ENCODE measurements around the gene PXYLP1. TPM values are rescaled to one million over a fixed set of nuclear protein-coding genes. Genes with fewer than 3 reads are reported as not detected.

PXYLP1 gene
- polyA plus RNA-seq, 1 donor from 2014 or later, result 109 TPM

DNA sequence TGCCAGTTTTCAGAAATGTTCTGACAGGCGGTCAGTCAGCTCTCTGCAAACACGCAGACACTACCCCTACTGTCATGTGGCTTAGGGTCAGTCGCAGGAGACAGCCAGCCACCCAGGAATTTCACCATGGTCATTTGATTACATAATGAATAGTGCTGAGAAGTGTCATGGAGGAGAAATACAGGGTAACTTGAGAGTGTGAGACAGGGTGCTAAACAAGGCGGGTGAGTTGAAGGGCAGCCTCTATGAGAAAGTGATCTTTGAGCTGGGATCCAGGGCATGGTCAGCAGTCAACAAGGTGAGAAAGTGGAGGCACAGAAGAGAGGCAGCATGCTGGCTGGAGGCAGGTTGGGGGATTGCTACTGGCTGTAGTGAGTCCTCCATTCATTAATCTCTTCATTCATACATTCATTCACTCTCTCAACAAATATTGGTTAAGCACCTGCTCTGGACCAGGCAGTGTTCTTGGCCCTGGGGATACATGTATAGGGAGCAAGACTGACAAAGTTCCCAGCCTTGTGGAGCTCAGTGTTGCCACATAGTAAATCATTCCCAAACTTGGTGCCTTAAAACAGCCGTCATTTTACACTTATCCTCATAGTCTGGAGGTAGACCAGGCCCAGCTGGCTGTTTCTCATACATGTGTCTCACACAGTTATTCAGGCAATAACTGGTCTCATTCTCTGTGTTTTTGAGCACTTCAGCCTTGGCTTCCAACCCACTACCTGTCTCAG, 14.8 kb downstream of the PXYLP1 start:
- no peak overlapping the region for H3K4me2 ChIP-seq (ENCODE audit: low read length)
- no peaks in the 10 kb centered on the region for H4K20me1 ChIP-seq (ENCODE audit: insufficient read depth)
- H3K9ac ChIP-seq (ENCODE audit: low read length), result no peak overlapping the region
- no peak overlapping the region for H2AFZ ChIP-seq (ENCODE audit: low read depth, low read length)
- no peaks in the 10 kb centered on the region for H3K27me3 ChIP-seq (ENCODE audit: insufficient read depth, low read depth, low read length)
- no peaks in the 10 kb centered on the region for H3K36me3 ChIP-seq (ENCODE audit: insufficient read depth, low read length)
- no peaks in the 10 kb centered on the region for H3K9me3 ChIP-seq (ENCODE audit: low read length)
- H3F3A ChIP-seq (ENCODE audit: insufficient read depth, low read length, poor library complexity, severe bottlenecking), result no peaks in the 10 kb centered on the region
- H3K9me2 ChIP-seq (ENCODE audit: insufficient read depth, low read length), result no peaks in the 10 kb centered on the region
- no peak overlapping the region for H3K27ac ChIP-seq (ENCODE audit: low read length)
- H3K4me3 ChIP-seq (ENCODE audit: low read length), result no peak overlapping the region
- no peak for TF ChIP-seq EZH2 (IDR thresholded peaks at IDR 0.05; ENCODE audit: borderline replicate concordance, insufficient read depth, low read length, poor library complexity, severe bottlenecking)
- TF ChIP-seq, protein P1, sequence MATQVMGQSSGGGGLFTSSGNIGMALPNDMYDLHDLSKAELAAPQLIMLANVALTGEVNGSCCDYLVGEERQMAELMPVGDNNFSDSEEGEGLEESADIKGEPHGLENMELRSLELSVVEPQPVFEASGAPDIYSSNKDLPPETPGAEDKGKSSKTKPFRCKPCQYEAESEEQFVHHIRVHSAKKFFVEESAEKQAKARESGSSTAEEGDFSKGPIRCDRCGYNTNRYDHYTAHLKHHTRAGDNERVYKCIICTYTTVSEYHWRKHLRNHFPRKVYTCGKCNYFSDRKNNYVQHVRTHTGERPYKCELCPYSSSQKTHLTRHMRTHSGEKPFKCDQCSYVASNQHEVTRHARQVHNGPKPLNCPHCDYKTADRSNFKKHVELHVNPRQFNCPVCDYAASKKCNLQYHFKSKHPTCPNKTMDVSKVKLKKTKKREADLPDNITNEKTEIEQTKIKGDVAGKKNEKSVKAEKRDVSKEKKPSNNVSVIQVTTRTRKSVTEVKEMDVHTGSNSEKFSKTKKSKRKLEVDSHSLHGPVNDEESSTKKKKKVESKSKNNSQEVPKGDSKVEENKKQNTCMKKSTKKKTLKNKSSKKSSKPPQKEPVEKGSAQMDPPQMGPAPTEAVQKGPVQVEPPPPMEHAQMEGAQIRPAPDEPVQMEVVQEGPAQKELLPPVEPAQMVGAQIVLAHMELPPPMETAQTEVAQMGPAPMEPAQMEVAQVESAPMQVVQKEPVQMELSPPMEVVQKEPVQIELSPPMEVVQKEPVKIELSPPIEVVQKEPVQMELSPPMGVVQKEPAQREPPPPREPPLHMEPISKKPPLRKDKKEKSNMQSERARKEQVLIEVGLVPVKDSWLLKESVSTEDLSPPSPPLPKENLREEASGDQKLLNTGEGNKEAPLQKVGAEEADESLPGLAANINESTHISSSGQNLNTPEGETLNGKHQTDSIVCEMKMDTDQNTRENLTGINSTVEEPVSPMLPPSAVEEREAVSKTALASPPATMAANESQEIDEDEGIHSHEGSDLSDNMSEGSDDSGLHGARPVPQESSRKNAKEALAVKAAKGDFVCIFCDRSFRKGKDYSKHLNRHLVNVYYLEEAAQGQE (IDR thresholded peaks at IDR 0.05; ENCODE audit: borderline replicate concordance), result no peak
- TF ChIP-seq POLR2AphosphoS5 (IDR thresholded peaks at IDR 0.05), result no peak
- no peak for TF ChIP-seq EP300 (conservative IDR thresholded peaks at IDR 0.05; ENCODE audit: poor library complexity, severe bottlenecking)
- TF ChIP-seq RAD21 (conservative IDR thresholded peaks at IDR 0.05), result no peak
- TF ChIP-seq SMC3 (conservative IDR thresholded peaks at IDR 0.05; ENCODE audit: poor library complexity), result no peak
- TF ChIP-seq, protein P2, sequence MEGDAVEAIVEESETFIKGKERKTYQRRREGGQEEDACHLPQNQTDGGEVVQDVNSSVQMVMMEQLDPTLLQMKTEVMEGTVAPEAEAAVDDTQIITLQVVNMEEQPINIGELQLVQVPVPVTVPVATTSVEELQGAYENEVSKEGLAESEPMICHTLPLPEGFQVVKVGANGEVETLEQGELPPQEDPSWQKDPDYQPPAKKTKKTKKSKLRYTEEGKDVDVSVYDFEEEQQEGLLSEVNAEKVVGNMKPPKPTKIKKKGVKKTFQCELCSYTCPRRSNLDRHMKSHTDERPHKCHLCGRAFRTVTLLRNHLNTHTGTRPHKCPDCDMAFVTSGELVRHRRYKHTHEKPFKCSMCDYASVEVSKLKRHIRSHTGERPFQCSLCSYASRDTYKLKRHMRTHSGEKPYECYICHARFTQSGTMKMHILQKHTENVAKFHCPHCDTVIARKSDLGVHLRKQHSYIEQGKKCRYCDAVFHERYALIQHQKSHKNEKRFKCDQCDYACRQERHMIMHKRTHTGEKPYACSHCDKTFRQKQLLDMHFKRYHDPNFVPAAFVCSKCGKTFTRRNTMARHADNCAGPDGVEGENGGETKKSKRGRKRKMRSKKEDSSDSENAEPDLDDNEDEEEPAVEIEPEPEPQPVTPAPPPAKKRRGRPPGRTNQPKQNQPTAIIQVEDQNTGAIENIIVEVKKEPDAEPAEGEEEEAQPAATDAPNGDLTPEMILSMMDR (IDR thresholded peaks at IDR 0.05; ENCODE audit: poor library complexity, severe bottlenecking), result no peak
- no peak for TF ChIP-seq TAF1 (IDR thresholded peaks at IDR 0.05; ENCODE audit: low read depth)
- H3K79me2 ChIP-seq (replicated peaks; ENCODE audit: insufficient read depth, low read length), result no peaks in the 10 kb centered on the region

- TF ChIP-seq, protein P2 (IDR thresholded peaks at IDR 0.05; ENCODE audit: poor library complexity, severe bottlenecking), result no peak
- TF ChIP-seq, protein P1 (IDR thresholded peaks at IDR 0.05; ENCODE audit: borderline replicate concordance), result no peak
- TF ChIP-seq MXI1 (conservative IDR thresholded peaks at IDR 0.05; ENCODE audit: poor library complexity, severe bottlenecking), result no peak
- H3K9me3 ChIP-seq (ENCODE audit: low read length), result no peaks in the 10 kb centered on the region
- H3K9me2 ChIP-seq (ENCODE audit: insufficient read depth, low read length), result no peaks in the 10 kb centered on the region
These were observed 15.3 kb downstream of the PXYLP1 start for GRCh38 chr3:141246958-141247301.

More at GRCh38 chr3:141246958-141247301, 15.3 kb downstream of the PXYLP1 start:
- no peaks in the 10 kb centered on the region for H3K27me3 ChIP-seq (ENCODE audit: insufficient read depth, low read depth, low read length)
- H3F3A ChIP-seq (ENCODE audit: insufficient read depth, low read length, poor library complexity, severe bottlenecking), result no peaks in the 10 kb centered on the region
- no peaks in the 10 kb centered on the region for H3K79me2 ChIP-seq (replicated peaks; ENCODE audit: insufficient read depth, low read length)
- no peaks in the 10 kb centered on the region for H3K36me3 ChIP-seq (ENCODE audit: insufficient read depth, low read length)
- H3K4me3 ChIP-seq (ENCODE audit: low read length), result no peak overlapping the region
- H3K9ac ChIP-seq (ENCODE audit: low read length), result no peak overlapping the region
- no peak overlapping the region for H3K4me2 ChIP-seq (ENCODE audit: low read length)
- no peak overlapping the region for H3K27ac ChIP-seq (ENCODE audit: low read length)
- no peaks in the 10 kb centered on the region for H4K20me1 ChIP-seq (ENCODE audit: insufficient read depth)
- H2AFZ ChIP-seq (ENCODE audit: low read depth, low read length), result no peak overlapping the region

Data from neural cell (in vitro differentiated cells).